Astrocyte of the cerebellum (primary cell): ENCODE results near the gene INTS1.

Experiments
- DNase-seq: peaks from one replicate; pipeline ENCODE4 v3.0.0-alpha.2; 2011; ENCODE audit warnings: low read depth
- H3K4me3 ChIP-seq: 2 replicates; pipeline ENCODE4 v1.5.1; 2011; ENCODE audit warnings: mild to moderate bottlenecking, low read depth, low read length, moderate library complexity
- CTCF ChIP-seq: IDR thresholded peaks from 2 replicates; pipeline ENCODE4 v1.5.1; 2012; ENCODE audit warnings: low read length, low read depth, moderate library complexity, mild to moderate bottlenecking; ENCODE audit errors: missing control alignments
- in situ Hi-C: cut with HindIII; loops from 2 replicates; pipeline ENCODE4 v1.10.0; 2017; ENCODE audit warnings: low sequenced_read_pairs

Gene INTS1

DNA sequence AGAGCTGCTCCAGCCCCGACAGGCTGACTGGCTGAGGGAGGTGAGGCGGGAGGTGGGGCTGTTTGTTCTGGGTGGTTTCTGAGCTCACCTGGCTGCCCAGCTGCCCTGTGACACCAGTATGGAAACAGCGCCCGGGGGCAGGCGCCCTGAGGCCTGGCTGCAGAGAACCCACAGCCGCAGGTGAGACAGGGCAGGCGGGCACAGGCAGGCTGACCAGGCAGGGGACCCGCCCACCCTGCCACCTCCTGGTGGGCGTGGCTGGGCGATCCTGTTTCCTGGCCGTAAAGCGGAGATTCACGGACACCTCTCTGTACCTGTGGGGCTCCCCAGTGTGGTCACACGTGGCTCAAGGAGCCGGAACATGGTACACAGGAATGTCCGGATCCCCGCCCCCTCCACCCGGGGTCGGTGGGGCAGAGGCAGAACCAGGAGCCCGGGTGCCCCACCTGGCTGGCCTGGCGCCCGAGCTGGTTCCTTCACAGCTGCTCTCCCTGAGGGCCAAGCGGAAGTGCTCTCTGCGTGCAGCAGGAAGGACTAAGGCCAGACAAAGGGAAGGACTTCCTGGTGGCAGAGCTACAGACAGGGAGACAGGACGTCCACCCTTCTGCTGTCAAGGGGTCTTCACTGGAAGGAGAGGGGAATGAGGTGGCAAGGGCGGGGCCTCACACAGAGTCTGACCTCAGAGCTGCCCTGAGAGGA, 48.8 kb downstream of the INTS1 start:
- in situ Hi-C loops, result no loop called here
- no peak for TF ChIP-seq CTCF
- no peak overlapping the region for H3K4me3 ChIP-seq
- no peak for DNase-seq

DNA sequence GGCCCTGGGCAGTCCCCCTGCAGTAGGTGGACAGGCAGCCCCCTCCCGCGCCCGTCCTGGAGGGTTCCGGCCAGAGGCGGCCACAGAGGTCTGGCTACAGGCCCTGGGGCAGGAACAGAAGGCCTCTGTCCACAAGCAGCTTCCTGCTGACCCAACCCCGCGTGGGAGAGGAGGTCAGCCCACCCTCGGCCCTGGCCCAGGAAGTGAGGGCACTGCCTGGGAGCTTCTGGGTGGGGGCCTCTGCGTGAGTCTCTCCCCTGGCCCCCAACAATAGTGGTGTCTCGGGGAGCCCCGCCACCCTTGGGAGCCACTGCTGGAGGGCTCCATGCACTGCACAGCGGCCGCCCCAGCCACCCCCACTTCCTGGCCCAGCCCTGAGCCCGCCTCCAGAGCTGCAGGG, 49.6 kb downstream of the INTS1 start:
- in situ Hi-C loops, result no loop called here
- no peak for TF ChIP-seq CTCF
- DNase-seq, result no peak
- H3K4me3 ChIP-seq, result no peak overlapping the region

GRCh38 chr7:1452205-1452604, 52.0 kb downstream of the INTS1 start:
- in situ Hi-C loops, result no loop called here
- H3K4me3 ChIP-seq, result no peak overlapping the region
- no peak for DNase-seq
- TF ChIP-seq CTCF, result no peak

- no peak for DNase-seq
- in situ Hi-C loops, result no loop called here
- no peak for TF ChIP-seq CTCF
- no peak overlapping the region for H3K4me3 ChIP-seq
Measured at GRCh38 chr7:1450987-1451386, 53.2 kb downstream of the INTS1 start.

GRCh38 chr7:1450431-1450830, 53.8 kb downstream of the INTS1 start:
- no peak for DNase-seq
- H3K4me3 ChIP-seq, result no peak overlapping the region
- TF ChIP-seq CTCF, result no peak
- in situ Hi-C loops, result no loop called here

GRCh38 chr7:1449951-1450350, 54.2 kb downstream of the INTS1 start:
- H3K4me3 ChIP-seq, result no peak overlapping the region
- in situ Hi-C loops, result no loop called here
- TF ChIP-seq CTCF, result no peak
- DNase-seq, result no peak

GRCh38 chr7:1449501-1449900, 54.7 kb downstream of the INTS1 start:
- in situ Hi-C loops, result no loop called here

More at GRCh38 chr7:1449501-1449900, 54.7 kb downstream of the INTS1 start:
- no peak overlapping the region for H3K4me3 ChIP-seq
- DNase-seq, result no peak
- no peak for TF ChIP-seq CTCF
